Measurements from ENCODE around the gene OSMR.
A peak's percentile ranks its signal among the peaks of the same experiment; 100 is the strongest.

OSMR gene

GRCh38 chr5:38816083-38817030 is 29.5 kb upstream of the OSMR start:
- Histone ChIP-seq H2BK120ac (ENCODE audit: insufficient read depth, low read length, poor library complexity) (peak overlapping the region; percentile 95), H3K36me3 (ENCODE audit: control insufficient read depth in 1 of 2, insufficient read depth in 2 of 2, low read length in 2 of 2) (no peaks in the 10 kb centered on the region), H3K4me2 (ENCODE audit: low read length) (peak overlapping the region; percentile 42), H3K4me3 (ENCODE audit: low read depth, low read length) (no peak overlapping the region), H3K27me3 (ENCODE audit: insufficient read depth, low read length) (no peaks in the 10 kb centered on the region), H3K18ac (ENCODE audit: low read length) (no peak overlapping the region), H3K23ac (ENCODE audit: low read length) (no peak overlapping the region), H3K14ac (ENCODE audit: low read length) (no peak overlapping the region), H2BK12ac (ENCODE audit: low read length) (no peak overlapping the region), H3K9me3 (ENCODE audit: insufficient read depth, low read depth, low read length) (no peaks in the 10 kb centered on the region), H2AFZ (ENCODE audit: insufficient read depth, low read length, poor library complexity) (no peak overlapping the region), H4K8ac (ENCODE audit: low read depth, low read length) (peak overlapping the region; percentile 19), H3K27ac (ENCODE audit: low read depth, low read length) (peak overlapping the region; percentile 98), H3K79me1 (ENCODE audit: low read length) (peaks cover 6% of the 10 kb centered on the region), H3K9ac (ENCODE audit: low read length) (no peak overlapping the region), H3K4me1 (ENCODE audit: control insufficient read depth in 1 of 2, insufficient read depth in 2 of 2, low read length in 2 of 2) (peaks cover 0 to 4% of the 10 kb centered on the region in 2 experiments), H3K79me2 (ENCODE audit: control insufficient read depth, insufficient read depth, low read length, poor library complexity) (peaks cover 2% of the 10 kb centered on the region), H2BK5ac (ENCODE audit: low read depth, low read length, poor library complexity) (peak overlapping the region; percentile 56), H4K91ac (ENCODE audit: low read depth, low read length) (no peak overlapping the region), H3K4ac (ENCODE audit: low read depth, low read length) (no peak overlapping the region), H2AK5ac (ENCODE audit: low read length) (no peak overlapping the region), H4K12ac (ENCODE audit: low read depth, low read length) (no peak overlapping the region)
- WGBS (ENCODE audit: extremely low coverage, insufficient coverage, insufficient read length): no CpG with 5 or more reads among the region's 2 CpGs
- DNase-seq: no peak

- H3K79me1 ChIP-seq (ENCODE audit: low read length): peaks cover 3% of the 10 kb centered on the region
- H3K79me2 ChIP-seq (ENCODE audit: control insufficient read depth, insufficient read depth, low read length, poor library complexity): peaks cover 2% of the 10 kb centered on the region
- no CpG with 5 or more reads among the region's 20 CpGs for WGBS (ENCODE audit: extremely low coverage, insufficient coverage, insufficient read length)
- H3K9me3 ChIP-seq (ENCODE audit: insufficient read depth, low read depth, low read length): peaks cover 3% of the 10 kb centered on the region
- H4K91ac ChIP-seq (ENCODE audit: low read depth, low read length): no peak overlapping the region
- no peak overlapping the region for H3K27ac ChIP-seq (ENCODE audit: low read depth, low read length)
- no peak overlapping the region for H3K23ac ChIP-seq (ENCODE audit: low read length)
- H3K36me3 ChIP-seq (ENCODE audit: control insufficient read depth in 1 of 2, insufficient read depth in 2 of 2, low read length in 2 of 2): peaks cover 0 to 3% of the 10 kb centered on the region in 2 experiments
- H3K14ac ChIP-seq (ENCODE audit: low read length): no peak overlapping the region
- H3K4me2 ChIP-seq (ENCODE audit: low read length): no peak overlapping the region
- no peak overlapping the region for H3K4me3 ChIP-seq (ENCODE audit: low read depth, low read length)
- H3K18ac ChIP-seq (ENCODE audit: low read length): no peak overlapping the region
- H2BK5ac ChIP-seq (ENCODE audit: low read depth, low read length, poor library complexity): no peak overlapping the region
- no peak overlapping the region for H2BK120ac ChIP-seq (ENCODE audit: insufficient read depth, low read length, poor library complexity)
- H2BK12ac ChIP-seq (ENCODE audit: low read length): no peak overlapping the region
- no peak overlapping the region for H2AK5ac ChIP-seq (ENCODE audit: low read length)
- no peaks in the 10 kb centered on the region for H3K27me3 ChIP-seq (ENCODE audit: insufficient read depth, low read length)
- no peak overlapping the region for H2AFZ ChIP-seq (ENCODE audit: insufficient read depth, low read length, poor library complexity)
- DNase-seq: no peak
- no peak overlapping the region for H4K8ac ChIP-seq (ENCODE audit: low read depth, low read length)
- H3K4me1 ChIP-seq (ENCODE audit: control insufficient read depth in 1 of 2, insufficient read depth in 2 of 2, low read length in 2 of 2): peaks cover 0 to 4% of the 10 kb centered on the region in 2 experiments
- H3K9ac ChIP-seq (ENCODE audit: low read length): no peak overlapping the region
- no peak overlapping the region for H3K4ac ChIP-seq (ENCODE audit: low read depth, low read length)
- no peak overlapping the region for H4K12ac ChIP-seq (ENCODE audit: low read depth, low read length)
Measured at GRCh38 chr5:38821679-38822078, 24.1 kb upstream of the OSMR start.

GRCh38 chr5:38823503-38823902 is 22.3 kb upstream of the OSMR start:
- Histone ChIP-seq H4K91ac (ENCODE audit: low read depth, low read length) (no peak overlapping the region), H2AK5ac (ENCODE audit: low read length) (no peak overlapping the region), H2BK12ac (ENCODE audit: low read length) (no peak overlapping the region), H3K4ac (ENCODE audit: low read depth, low read length) (no peak overlapping the region), H4K12ac (ENCODE audit: low read depth, low read length) (no peak overlapping the region), H3K4me3 (ENCODE audit: low read depth, low read length) (no peak overlapping the region), H3K79me2 (ENCODE audit: control insufficient read depth, insufficient read depth, low read length, poor library complexity) (no peaks in the 10 kb centered on the region), H3K36me3 (ENCODE audit: control insufficient read depth in 1 of 2, insufficient read depth in 2 of 2, low read length in 2 of 2) (peaks cover 0 to 3% of the 10 kb centered on the region in 2 experiments), H3K9ac (ENCODE audit: low read length) (no peak overlapping the region), H3K23ac (ENCODE audit: low read length) (no peak overlapping the region), H3K14ac (ENCODE audit: low read length) (no peak overlapping the region), H3K4me2 (ENCODE audit: low read length) (no peak overlapping the region), H3K27ac (ENCODE audit: low read depth, low read length) (no peak overlapping the region), H2BK5ac (ENCODE audit: low read depth, low read length, poor library complexity) (no peak overlapping the region), H2BK120ac (ENCODE audit: insufficient read depth, low read length, poor library complexity) (no peak overlapping the region), H3K18ac (ENCODE audit: low read length) (no peak overlapping the region), H3K9me3 (ENCODE audit: insufficient read depth, low read depth, low read length) (peaks cover 3% of the 10 kb centered on the region), H4K8ac (ENCODE audit: low read depth, low read length) (no peak overlapping the region), H3K79me1 (ENCODE audit: low read length) (peaks cover 1% of the 10 kb centered on the region), H2AFZ (ENCODE audit: insufficient read depth, low read length, poor library complexity) (no peak overlapping the region), H3K4me1 (ENCODE audit: control insufficient read depth in 1 of 2, insufficient read depth in 2 of 2, low read length in 2 of 2) (no peaks in the 10 kb centered on the region), H3K27me3 (ENCODE audit: insufficient read depth, low read length) (no peaks in the 10 kb centered on the region)
- WGBS (ENCODE audit: extremely low coverage, insufficient coverage, insufficient read length): no CpG with 5 or more reads among the region's 4 CpGs
- DNase-seq: no peak

GRCh38 chr5:38824821-38825220 is 21.0 kb upstream of the OSMR start:
- H3K4ac ChIP-seq (ENCODE audit: low read depth, low read length): no peak overlapping the region
- no peak overlapping the region for H2BK120ac ChIP-seq (ENCODE audit: insufficient read depth, low read length, poor library complexity)
- H2BK5ac ChIP-seq (ENCODE audit: low read depth, low read length, poor library complexity): no peak overlapping the region
- H3K14ac ChIP-seq (ENCODE audit: low read length): no peak overlapping the region
- no peak overlapping the region for H3K4me2 ChIP-seq (ENCODE audit: low read length)
- H3K27ac ChIP-seq (ENCODE audit: low read depth, low read length): no peak overlapping the region
- no peaks in the 10 kb centered on the region for H3K4me1 ChIP-seq (ENCODE audit: control insufficient read depth in 1 of 2, insufficient read depth in 2 of 2, low read length in 2 of 2)
- no peak overlapping the region for H2AK5ac ChIP-seq (ENCODE audit: low read length)
- no peak overlapping the region for H4K8ac ChIP-seq (ENCODE audit: low read depth, low read length)
- no peak overlapping the region for H2AFZ ChIP-seq (ENCODE audit: insufficient read depth, low read length, poor library complexity)
- no peak overlapping the region for H4K91ac ChIP-seq (ENCODE audit: low read depth, low read length)
- no peaks in the 10 kb centered on the region for H3K79me2 ChIP-seq (ENCODE audit: control insufficient read depth, insufficient read depth, low read length, poor library complexity)
- no peak overlapping the region for H4K12ac ChIP-seq (ENCODE audit: low read depth, low read length)
- H3K36me3 ChIP-seq (ENCODE audit: control insufficient read depth in 1 of 2, insufficient read depth in 2 of 2, low read length in 2 of 2): peaks cover 0 to 3% of the 10 kb centered on the region in 2 experiments
- no peak overlapping the region for H3K23ac ChIP-seq (ENCODE audit: low read length)
- peaks cover 3% of the 10 kb centered on the region for H3K9me3 ChIP-seq (ENCODE audit: insufficient read depth, low read depth, low read length)
- peaks cover 1% of the 10 kb centered on the region for H3K79me1 ChIP-seq (ENCODE audit: low read length)
- no peaks in the 10 kb centered on the region for H3K27me3 ChIP-seq (ENCODE audit: insufficient read depth, low read length)
- no peak overlapping the region for H3K9ac ChIP-seq (ENCODE audit: low read length)
- DNase-seq: no peak
- H3K18ac ChIP-seq (ENCODE audit: low read length): no peak overlapping the region
- H3K4me3 ChIP-seq (ENCODE audit: low read depth, low read length): no peak overlapping the region
- no peak overlapping the region for H2BK12ac ChIP-seq (ENCODE audit: low read length)
- no CpG with 5 or more reads among the region's 5 CpGs for WGBS (ENCODE audit: extremely low coverage, insufficient coverage, insufficient read length)

Measured in trophoblast cell (in vitro differentiated cells and primary cell).